ENCODE results near the gene PVALEF.

Gene PVALEF

GRCh38 chr17:81184555-81184954 is 19.2 kb downstream of the PVALEF start:
- no peak for DNase-seq
- Mint-ChIP-seq H3K27me3 (peaks cover 6 to 7% of the 10 kb centered on the region in 2 donors), H3K36me3 (peaks cover 4 to 7% of the 10 kb centered on the region in 2 donors), H3K4me1 (no peaks in the 10 kb centered on the region), H3K9me3 (no peaks in the 10 kb centered on the region), H3K4me3 (no peak overlapping the region), H3K27ac (no peak overlapping the region)
- ATAC-seq (replicated peaks), result no peak

GRCh38 chr17:81186203-81186602 is 20.9 kb downstream of the PVALEF start:
- DNase-seq, result no peak
- no peaks in the 10 kb centered on the region for H3K4me1 Mint-ChIP-seq
- H3K27ac Mint-ChIP-seq, result no peak overlapping the region
- no peak overlapping the region for H3K4me3 Mint-ChIP-seq
- peaks cover 7% of the 10 kb centered on the region in 2 donors for H3K36me3 Mint-ChIP-seq
- no peaks in the 10 kb centered on the region for H3K9me3 Mint-ChIP-seq
- H3K27me3 Mint-ChIP-seq, result peaks cover 6 to 7% of the 10 kb centered on the region in 2 donors
- ATAC-seq (replicated peaks), result no peak

GRCh38 chr17:81187120-81187519 is 21.8 kb downstream of the PVALEF start:
- Mint-ChIP-seq H3K27me3 (peaks cover 6 to 7% of the 10 kb centered on the region in 2 donors), H3K36me3 (peaks cover 7% of the 10 kb centered on the region in 2 donors), H3K4me3 (no peak overlapping the region), H3K9me3 (no peaks in the 10 kb centered on the region), H3K4me1 (no peaks in the 10 kb centered on the region), H3K27ac (no peak overlapping the region)
- DNase-seq (no peak), ATAC-seq (replicated peaks) (no peak)

- H3K9me3 Mint-ChIP-seq, result no peaks in the 10 kb centered on the region
- ATAC-seq (replicated peaks) (no peak), DNase-seq (no peak)
- no peaks in the 10 kb centered on the region for H3K4me1 Mint-ChIP-seq
- H3K4me3 Mint-ChIP-seq, result no peak overlapping the region
- no peak overlapping the region for H3K27ac Mint-ChIP-seq
- peaks cover 6 to 7% of the 10 kb centered on the region in 2 donors for H3K27me3 Mint-ChIP-seq
- peaks cover 7% of the 10 kb centered on the region in 2 donors for H3K36me3 Mint-ChIP-seq
Measured at GRCh38 chr17:81187586-81188490, 22.5 kb downstream of the PVALEF start.

GRCh38 chr17:81188491-81188840 is 23.2 kb downstream of the PVALEF start:
- Mint-ChIP-seq H3K27ac (no peak overlapping the region), H3K4me3 (no peak overlapping the region), H3K4me1 (no peaks in the 10 kb centered on the region), H3K36me3 (peaks cover 7 to 10% of the 10 kb centered on the region in 2 donors), H3K27me3 (peaks cover 6 to 7% of the 10 kb centered on the region in 2 donors), H3K9me3 (no peaks in the 10 kb centered on the region)
- DNase-seq, result no peak
- ATAC-seq (replicated peaks), result no peak

- ATAC-seq (replicated peaks), result no peak
- Mint-ChIP-seq H3K27me3 (peaks cover 3 to 4% of the 10 kb centered on the region in 2 donors), H3K4me1 (peaks cover 0 to 2% of the 10 kb centered on the region in 2 donors)
Measured at GRCh38 chr17:81189016-81189415, 23.7 kb downstream of the PVALEF start.

GRCh38 chr17:81189670-81190530 is 24.6 kb downstream of the PVALEF start:
- Mint-ChIP-seq H3K9me3 (no peaks in the 10 kb centered on the region), H3K36me3 (peaks cover 16 to 17% of the 10 kb centered on the region in 2 donors), H3K27me3 (no peaks in the 10 kb centered on the region), H3K4me3 (no peak overlapping the region), H3K27ac (no peak overlapping the region), H3K4me1 (peaks cover 0 to 2% of the 10 kb centered on the region in 2 donors)
- ATAC-seq (replicated peaks), result no peak
- no peak for DNase-seq

More at GRCh38 chr17:81189016-81189415, 23.7 kb downstream of the PVALEF start:
- no peaks in the 10 kb centered on the region for H3K9me3 Mint-ChIP-seq
- H3K27ac Mint-ChIP-seq, result no peak overlapping the region
- peaks cover 9 to 14% of the 10 kb centered on the region in 2 donors for H3K36me3 Mint-ChIP-seq
- no peak for DNase-seq
- no peak overlapping the region for H3K4me3 Mint-ChIP-seq

- Mint-ChIP-seq H3K9me3 (no peaks in the 10 kb centered on the region), H3K36me3 (peaks cover 16 to 17% of the 10 kb centered on the region in 2 donors)
Measured at GRCh38 chr17:81190591-81190990, 25.3 kb downstream of the PVALEF start.

GRCh38 chr17:81191116-81191515 is 25.8 kb downstream of the PVALEF start:
- no peaks in the 10 kb centered on the region for H3K27me3 Mint-ChIP-seq
- H3K4me3 Mint-ChIP-seq, result no peak overlapping the region
- no peak overlapping the region for H3K27ac Mint-ChIP-seq
- no peaks in the 10 kb centered on the region for H3K9me3 Mint-ChIP-seq
- DNase-seq (no peak), ATAC-seq (replicated peaks) (no peak)
- peaks cover 0 to 2% of the 10 kb centered on the region in 2 donors for H3K4me1 Mint-ChIP-seq
- H3K36me3 Mint-ChIP-seq, result peaks cover 16 to 17% of the 10 kb centered on the region in 2 donors

More at GRCh38 chr17:81190591-81190990, 25.3 kb downstream of the PVALEF start:
- Mint-ChIP-seq H3K4me1 (peaks cover 0 to 2% of the 10 kb centered on the region in 2 donors), H3K4me3 (no peak overlapping the region), H3K27ac (no peak overlapping the region), H3K27me3 (no peaks in the 10 kb centered on the region)
- no peak for ATAC-seq (replicated peaks)
- no peak for DNase-seq

- no peaks in the 10 kb centered on the region for H3K9me3 Mint-ChIP-seq
- no peak for DNase-seq
- no peak overlapping the region for H3K4me3 Mint-ChIP-seq
- H3K36me3 Mint-ChIP-seq, result peaks cover 16 to 20% of the 10 kb centered on the region in 2 donors
- ATAC-seq (replicated peaks), result no peak
- no peaks in the 10 kb centered on the region for H3K27me3 Mint-ChIP-seq
- peaks cover 0 to 2% of the 10 kb centered on the region in 2 donors for H3K4me1 Mint-ChIP-seq
- peak overlapping the region; percentile 51 for H3K27ac Mint-ChIP-seq
Measured at GRCh38 chr17:81191646-81192045, 26.3 kb downstream of the PVALEF start.

GRCh38 chr17:81192386-81193050 is 27.2 kb downstream of the PVALEF start:
- no peaks in the 10 kb centered on the region for H3K27me3 Mint-ChIP-seq
- H3K36me3 Mint-ChIP-seq, result peaks cover 16 to 20% of the 10 kb centered on the region in 2 donors
- H3K4me3 Mint-ChIP-seq, result no peak overlapping the region
- H3K4me1 Mint-ChIP-seq, result peaks cover 0 to 2% of the 10 kb centered on the region in 2 donors
- no peak overlapping the region for H3K27ac Mint-ChIP-seq
- no peak for ATAC-seq (replicated peaks)
- H3K9me3 Mint-ChIP-seq, result no peaks in the 10 kb centered on the region
- DNase-seq, result no peak

GRCh38 chr17:81193051-81193410 is 27.7 kb downstream of the PVALEF start:
- H3K4me1 Mint-ChIP-seq, result peaks cover 0 to 2% of the 10 kb centered on the region in 2 donors
- H3K9me3 Mint-ChIP-seq, result no peaks in the 10 kb centered on the region
- H3K27ac Mint-ChIP-seq, result no peak overlapping the region
- H3K4me3 Mint-ChIP-seq, result no peak overlapping the region
- DNase-seq (no peak), ATAC-seq (replicated peaks) (no peak)
- H3K27me3 Mint-ChIP-seq, result no peaks in the 10 kb centered on the region
- H3K36me3 Mint-ChIP-seq, result peaks cover 16 to 20% of the 10 kb centered on the region in 2 donors

GRCh38 chr17:81193470-81194224 is 28.3 kb downstream of the PVALEF start:
- Mint-ChIP-seq H3K4me3 (no peak overlapping the region), H3K36me3 (peaks cover 20 to 23% of the 10 kb centered on the region in 2 donors), H3K27me3 (no peaks in the 10 kb centered on the region), H3K27ac (no peak overlapping the region), H3K9me3 (no peaks in the 10 kb centered on the region), H3K4me1 (peaks cover 0 to 2% of the 10 kb centered on the region in 2 donors)
- peak in 1 of 2 donors; percentile 59 for ATAC-seq (replicated peaks)
- no peak for DNase-seq
